RWPE2 (cell line): ENCODE data around the gene BFAR.
"Not testable (repeated sequence)": the region's sequence is repeated elsewhere in the genome, so short reads cannot be mapped to it uniquely, and the experiment has no call there.

ENCODE experiments used
- ATAC-seq: fragments of 200-7000 bp; cut with Tn5 transposase; 3 replicates; pipeline ENCODE4 v1.9.1; 2021; ENCODE audit warnings: low read depth
- DNase-seq: peaks from one replicate; pipeline ENCODE4 v3.0.0-alpha.2; 2020; ENCODE audit warnings: low spot score
- H3K27ac ChIP-seq: fragments of 450-650 bp; 2 replicates; pipeline ENCODE4 v1.5.1; 2017; ENCODE audit warnings: mild to moderate bottlenecking; ENCODE audit not compliant: poor library complexity, severe bottlenecking
- H3K27me3 ChIP-seq: fragments of 250-450 bp; sonication (Bioruptor Pico); 2 replicates; pipeline ENCODE4 v1.5.1; 2021; ENCODE audit warnings: mild to moderate bottlenecking, moderate library complexity; ENCODE audit not compliant: insufficient read depth, poor library complexity, severe bottlenecking
- H3K36me3 ChIP-seq: fragments of 250-450 bp; sonication (Bioruptor Pico); 2 replicates; pipeline ENCODE4 v1.5.1; 2020; ENCODE audit warnings: low read depth, mild to moderate bottlenecking, moderate library complexity
- H3K4me1 ChIP-seq: fragments of 250-450 bp; sonication (Bioruptor Pico); 2 replicates; pipeline ENCODE4 v1.5.1; 2021; ENCODE audit warnings: mild to moderate bottlenecking, moderate library complexity; ENCODE audit not compliant: insufficient read depth, poor library complexity, severe bottlenecking
- H3K4me3 ChIP-seq: fragments of 250-450 bp; sonication (Bioruptor Pico); 2 replicates; pipeline ENCODE4 v1.5.1; 2021; ENCODE audit warnings: mild to moderate bottlenecking, moderate library complexity; ENCODE audit not compliant: severe bottlenecking
- H3K9me3 ChIP-seq: fragments of 250-450 bp; sonication (Bioruptor Pico); 2 replicates; pipeline ENCODE4 v1.5.1; 2021; ENCODE audit warnings: mild to moderate bottlenecking, moderate library complexity; ENCODE audit not compliant: severe bottlenecking
- TF ChIP-seq, protein P1 (sequence below): fragments of 450-650 bp; IDR thresholded peaks from one replicate; pipeline ENCODE4 v1.5.1; 2017; ENCODE audit warnings: mild to moderate bottlenecking, moderate library complexity; ENCODE audit not compliant: poor library complexity, severe bottlenecking

BFAR gene

DNA sequence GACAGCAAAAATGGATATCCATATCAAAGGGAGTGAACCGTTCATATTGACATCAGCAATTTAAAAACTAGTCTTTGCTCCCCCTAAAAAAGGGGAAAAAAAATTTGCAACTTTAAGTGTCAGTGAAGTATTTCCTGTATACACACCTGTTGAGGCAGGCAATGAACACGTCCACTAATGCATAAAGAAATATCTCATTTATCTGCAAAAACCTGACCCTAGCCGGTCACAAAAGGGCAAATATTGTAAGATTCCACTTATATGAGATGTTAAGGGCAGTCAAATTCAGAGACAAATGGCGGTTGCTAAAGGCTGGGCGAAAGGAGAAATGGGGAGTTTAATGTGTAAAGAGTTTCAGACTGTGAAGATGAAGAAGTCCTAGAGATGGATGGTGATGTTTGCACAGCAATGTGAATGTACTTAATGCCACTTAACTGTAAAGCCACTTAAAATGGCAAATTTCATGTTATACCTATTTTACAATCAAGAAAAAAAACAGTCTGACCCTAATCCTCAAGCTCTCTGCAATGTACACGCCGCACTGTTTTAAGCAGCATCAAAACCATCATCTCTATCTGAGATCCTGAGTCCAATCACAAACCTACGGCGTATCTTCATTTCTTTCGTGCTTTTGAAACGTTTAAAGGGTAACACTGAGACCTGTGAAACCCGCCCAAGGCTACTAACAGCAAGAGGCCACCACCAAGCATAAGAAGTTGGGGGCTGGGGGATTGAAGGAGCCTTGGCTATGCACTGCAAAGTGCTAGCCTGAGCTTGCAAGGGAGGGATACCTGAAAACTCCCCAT lies 3.7 kb upstream of the BFAR start:
- ATAC-seq (no peak), DNase-seq (no peak)
- TF ChIP-seq, protein P1, sequence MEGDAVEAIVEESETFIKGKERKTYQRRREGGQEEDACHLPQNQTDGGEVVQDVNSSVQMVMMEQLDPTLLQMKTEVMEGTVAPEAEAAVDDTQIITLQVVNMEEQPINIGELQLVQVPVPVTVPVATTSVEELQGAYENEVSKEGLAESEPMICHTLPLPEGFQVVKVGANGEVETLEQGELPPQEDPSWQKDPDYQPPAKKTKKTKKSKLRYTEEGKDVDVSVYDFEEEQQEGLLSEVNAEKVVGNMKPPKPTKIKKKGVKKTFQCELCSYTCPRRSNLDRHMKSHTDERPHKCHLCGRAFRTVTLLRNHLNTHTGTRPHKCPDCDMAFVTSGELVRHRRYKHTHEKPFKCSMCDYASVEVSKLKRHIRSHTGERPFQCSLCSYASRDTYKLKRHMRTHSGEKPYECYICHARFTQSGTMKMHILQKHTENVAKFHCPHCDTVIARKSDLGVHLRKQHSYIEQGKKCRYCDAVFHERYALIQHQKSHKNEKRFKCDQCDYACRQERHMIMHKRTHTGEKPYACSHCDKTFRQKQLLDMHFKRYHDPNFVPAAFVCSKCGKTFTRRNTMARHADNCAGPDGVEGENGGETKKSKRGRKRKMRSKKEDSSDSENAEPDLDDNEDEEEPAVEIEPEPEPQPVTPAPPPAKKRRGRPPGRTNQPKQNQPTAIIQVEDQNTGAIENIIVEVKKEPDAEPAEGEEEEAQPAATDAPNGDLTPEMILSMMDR = no peak
- peaks cover 49% of the 10 kb centered on the region for H3K36me3 ChIP-seq
- peaks cover 20% of the 10 kb centered on the region for H3K4me1 ChIP-seq
- H3K27me3 ChIP-seq = no peaks in the 10 kb centered on the region
- H3K9me3 ChIP-seq = no peaks in the 10 kb centered on the region
- peak overlapping the region; percentile 74 for H3K4me3 ChIP-seq
- peak overlapping the region; percentile 74 for H3K27ac ChIP-seq

DNA sequence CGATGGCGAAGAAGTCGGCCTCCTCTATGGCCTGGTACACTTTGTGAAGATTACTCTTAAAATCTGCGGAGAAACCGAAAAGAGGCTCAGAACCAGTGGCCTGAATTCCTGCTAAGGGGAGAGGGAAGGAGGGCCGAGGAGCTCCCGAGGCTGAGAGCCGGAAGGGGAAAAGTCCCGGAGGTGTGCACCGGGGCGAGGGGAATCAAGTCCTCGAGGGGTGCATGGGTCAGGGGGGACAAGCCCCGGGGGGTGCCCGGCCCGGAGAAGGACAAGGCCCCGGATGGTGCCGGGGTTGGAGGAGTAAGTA lies 3.2 kb upstream of the BFAR start:
- Histone ChIP-seq H3K9me3 (no peaks in the 10 kb centered on the region), H3K27me3 (no peaks in the 10 kb centered on the region), H3K4me1 (peaks cover 25% of the 10 kb centered on the region), H3K36me3 (peaks cover 48% of the 10 kb centered on the region), H3K27ac (peak overlapping the region; percentile 74), H3K4me3 (peak overlapping the region; percentile 74)
- DNase-seq (no peak), ATAC-seq (no peak; the same call in 2 of the 3 replicates)
- TF ChIP-seq, protein P1 = no peak

DNA sequence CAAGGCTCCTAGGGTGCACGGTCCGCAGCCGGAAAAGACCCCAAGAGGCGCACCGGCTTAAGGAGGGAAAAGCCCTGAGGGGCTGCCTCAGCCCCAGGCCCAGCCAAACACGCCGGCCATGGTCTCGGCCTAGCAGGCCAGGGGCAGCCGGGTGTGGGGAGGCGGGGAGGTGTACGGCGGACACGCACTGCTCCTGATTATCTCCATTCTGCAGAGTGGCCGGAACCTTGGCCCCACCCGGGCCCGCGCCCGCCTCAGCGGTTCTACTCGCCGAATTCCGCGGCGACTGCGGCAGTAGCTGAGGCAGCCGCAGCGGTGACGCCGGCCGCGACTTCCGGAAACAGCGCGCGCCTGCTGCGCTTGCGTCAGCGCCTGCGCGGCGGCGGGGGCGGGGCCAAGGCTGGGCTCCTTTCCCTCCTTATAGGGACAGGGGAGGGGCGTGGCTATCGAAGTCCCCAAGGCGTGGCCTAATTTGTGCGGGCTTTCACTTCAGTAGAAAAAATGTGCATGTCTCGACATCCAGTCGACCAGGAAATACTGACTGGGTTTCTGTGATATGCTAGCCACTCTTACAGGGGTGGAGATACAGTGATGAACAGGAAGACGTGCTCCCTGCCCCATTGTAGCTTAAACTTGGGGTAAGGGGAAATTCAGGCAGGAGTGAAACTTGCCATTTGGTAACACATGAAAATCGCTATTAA lies 2.7 kb upstream of the BFAR start, which contains the start of gene PARN:
PARN (minus strand) TSS at position 342 of the 701 bp plus-strand sequence; CDS start at position 207, 135 bp downstream.
- ATAC-seq (peak; percentile 55), DNase-seq (peak; percentile 96)
- TF ChIP-seq, protein P1 = no peak
- Histone ChIP-seq H3K4me1 (peaks cover 25% of the 10 kb centered on the region), H3K36me3 (peaks cover 49% of the 10 kb centered on the region), H3K27ac (peak within 1 kb of the TSS; percentile 74), H3K4me3 (peak within 1 kb of the TSS; percentile 74), H3K27me3 (no peaks in the 10 kb centered on the region), H3K9me3 (no peaks in the 10 kb centered on the region)

DNA sequence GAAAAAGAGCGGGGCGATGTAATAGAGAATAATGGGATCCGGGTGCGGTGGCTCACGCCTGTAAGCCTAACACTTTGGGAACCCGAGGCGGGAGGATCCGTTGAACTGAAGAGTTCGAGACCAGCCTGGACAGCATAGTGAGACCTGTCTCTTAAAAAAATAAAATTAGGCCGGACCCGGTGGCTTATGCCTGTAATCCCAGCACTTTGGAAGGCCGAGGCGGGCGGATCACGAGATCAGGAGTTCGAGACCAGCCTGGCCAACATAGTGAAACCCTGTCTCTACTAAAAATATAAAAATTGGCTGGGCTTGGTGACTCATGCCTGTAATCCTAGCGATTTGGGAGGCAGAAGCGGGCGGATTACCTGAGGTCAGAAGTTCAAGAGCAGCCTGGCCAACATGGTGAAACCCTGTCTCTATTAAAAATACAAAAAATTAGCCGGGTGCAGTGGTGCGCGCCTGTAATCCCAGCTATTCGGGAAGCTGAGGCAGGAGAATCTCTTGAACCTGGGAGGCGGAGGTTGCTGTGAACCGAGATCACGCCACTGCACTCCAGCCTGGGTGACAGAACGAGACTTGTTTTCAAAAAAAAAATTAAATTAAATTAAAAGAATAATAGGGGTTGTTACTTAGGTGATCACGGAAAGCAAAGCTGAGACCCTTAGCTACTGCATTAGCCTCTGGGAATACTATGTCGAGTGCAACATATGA lies 2.0 kb upstream of the BFAR start:
- Histone ChIP-seq H3K4me3 (peak overlapping the region; percentile 74), H3K4me1 (peaks cover 28% of the 10 kb centered on the region), H3K27ac (peak overlapping the region; percentile 74), H3K36me3 (peaks cover 42% of the 10 kb centered on the region)
- not testable (repeated sequence) for DNase-seq, H3K9me3 ChIP-seq, ATAC-seq, H3K27me3 ChIP-seq

DNA sequence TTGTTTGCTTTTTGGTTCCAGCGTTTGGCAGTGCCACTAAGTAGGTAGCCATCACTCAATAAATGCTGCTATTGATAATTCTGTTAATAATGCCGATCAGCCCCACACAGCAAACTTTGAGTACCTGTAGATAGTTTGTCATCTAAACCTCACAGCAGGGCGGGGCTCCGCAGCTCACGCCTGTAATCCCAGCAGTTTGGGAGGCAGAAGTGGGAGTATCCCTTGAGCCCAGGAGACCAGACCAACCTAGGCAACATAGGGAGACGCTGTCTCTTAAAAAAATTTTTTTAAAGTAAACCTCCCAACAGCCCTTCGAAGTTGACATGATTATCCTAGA lies 1.6 kb downstream of the BFAR start:
- H3K4me1 ChIP-seq = peaks cover 27% of the 10 kb centered on the region
- DNase-seq (no peak), ATAC-seq (no peak)
- TF ChIP-seq, protein P1 = no peak
- H3K9me3 ChIP-seq = no peaks in the 10 kb centered on the region
- no peaks in the 10 kb centered on the region for H3K27me3 ChIP-seq
- H3K4me3 ChIP-seq = peak overlapping the region; percentile 98
- peaks cover 38% of the 10 kb centered on the region for H3K36me3 ChIP-seq
- no peak overlapping the region for H3K27ac ChIP-seq
